SK-N-MC (cell line): Measurements from ENCODE around the gene SETD2.
"Not testable (repeated sequence)": the region's sequence is repeated elsewhere in the genome, so short reads cannot be mapped to it uniquely, and the experiment has no call there.

Source experiments
- DNase-seq: peaks from one replicate; pipeline ENCODE4 v3.0.0-alpha.2; 2011; ENCODE audit warnings: low read depth, low spot score
- H3K27ac ChIP-seq: fragments of 200-600 bp; sonication (generic); 2 replicates; pipeline ENCODE4 v1.5.1; 2016; ENCODE audit warnings: mixed run types
- H3K36me3 ChIP-seq: fragments of 200-600 bp; sonication (generic); 2 replicates; pipeline ENCODE4 v1.6.1; 2017; ENCODE audit warnings: antibody characterized with exemption, low read length, mixed read lengths; ENCODE audit not compliant: insufficient read depth
- H3K4me3 ChIP-seq: fragments of 200-600 bp; sonication (generic); 2 replicates; pipeline ENCODE4 v1.5.1; 2016
- H3K9ac ChIP-seq: fragments of 200-600 bp; sonication (generic); 2 replicates; pipeline ENCODE4 v1.8.0; 2017; ENCODE audit warnings: mixed run types, mixed read lengths; ENCODE audit not compliant: insufficient read length
- H3K9me3 ChIP-seq: fragments of 200-600 bp; sonication (generic); 2 replicates; pipeline ENCODE4 v1.6.1; 2017; ENCODE audit warnings: low read depth, mild to moderate bottlenecking, antibody characterized with exemption, low read length, moderate library complexity, mixed read lengths
- EZH2 ChIP-seq: fragments of 200-600 bp; sonication (generic); IDR thresholded peaks from one replicate; pipeline ENCODE4 v1.6.1; 2017; ENCODE audit warnings: antibody characterized with exemption
- FOXP2 ChIP-seq: optimal IDR thresholded peaks from 2 replicates; pipeline ENCODE3; 2011; ENCODE audit warnings: mild to moderate bottlenecking, moderate library complexity; ENCODE audit not compliant: insufficient read depth; ENCODE audit errors: extremely low read length, control extremely low read depth
- POLR2AphosphoS5 ChIP-seq: IDR thresholded peaks from 2 replicates; pipeline ENCODE4 v1.6.1; 2012; ENCODE audit warnings: mild to moderate bottlenecking, low read depth, low read length, borderline replicate concordance

The SETD2 gene, protein sequence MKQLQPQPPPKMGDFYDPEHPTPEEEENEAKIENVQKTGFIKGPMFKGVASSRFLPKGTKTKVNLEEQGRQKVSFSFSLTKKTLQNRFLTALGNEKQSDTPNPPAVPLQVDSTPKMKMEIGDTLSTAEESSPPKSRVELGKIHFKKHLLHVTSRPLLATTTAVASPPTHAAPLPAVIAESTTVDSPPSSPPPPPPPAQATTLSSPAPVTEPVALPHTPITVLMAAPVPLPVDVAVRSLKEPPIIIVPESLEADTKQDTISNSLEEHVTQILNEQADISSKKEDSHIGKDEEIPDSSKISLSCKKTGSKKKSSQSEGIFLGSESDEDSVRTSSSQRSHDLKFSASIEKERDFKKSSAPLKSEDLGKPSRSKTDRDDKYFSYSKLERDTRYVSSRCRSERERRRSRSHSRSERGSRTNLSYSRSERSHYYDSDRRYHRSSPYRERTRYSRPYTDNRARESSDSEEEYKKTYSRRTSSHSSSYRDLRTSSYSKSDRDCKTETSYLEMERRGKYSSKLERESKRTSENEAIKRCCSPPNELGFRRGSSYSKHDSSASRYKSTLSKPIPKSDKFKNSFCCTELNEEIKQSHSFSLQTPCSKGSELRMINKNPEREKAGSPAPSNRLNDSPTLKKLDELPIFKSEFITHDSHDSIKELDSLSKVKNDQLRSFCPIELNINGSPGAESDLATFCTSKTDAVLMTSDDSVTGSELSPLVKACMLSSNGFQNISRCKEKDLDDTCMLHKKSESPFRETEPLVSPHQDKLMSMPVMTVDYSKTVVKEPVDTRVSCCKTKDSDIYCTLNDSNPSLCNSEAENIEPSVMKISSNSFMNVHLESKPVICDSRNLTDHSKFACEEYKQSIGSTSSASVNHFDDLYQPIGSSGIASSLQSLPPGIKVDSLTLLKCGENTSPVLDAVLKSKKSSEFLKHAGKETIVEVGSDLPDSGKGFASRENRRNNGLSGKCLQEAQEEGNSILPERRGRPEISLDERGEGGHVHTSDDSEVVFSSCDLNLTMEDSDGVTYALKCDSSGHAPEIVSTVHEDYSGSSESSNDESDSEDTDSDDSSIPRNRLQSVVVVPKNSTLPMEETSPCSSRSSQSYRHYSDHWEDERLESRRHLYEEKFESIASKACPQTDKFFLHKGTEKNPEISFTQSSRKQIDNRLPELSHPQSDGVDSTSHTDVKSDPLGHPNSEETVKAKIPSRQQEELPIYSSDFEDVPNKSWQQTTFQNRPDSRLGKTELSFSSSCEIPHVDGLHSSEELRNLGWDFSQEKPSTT (N-terminal part only)

DNA sequence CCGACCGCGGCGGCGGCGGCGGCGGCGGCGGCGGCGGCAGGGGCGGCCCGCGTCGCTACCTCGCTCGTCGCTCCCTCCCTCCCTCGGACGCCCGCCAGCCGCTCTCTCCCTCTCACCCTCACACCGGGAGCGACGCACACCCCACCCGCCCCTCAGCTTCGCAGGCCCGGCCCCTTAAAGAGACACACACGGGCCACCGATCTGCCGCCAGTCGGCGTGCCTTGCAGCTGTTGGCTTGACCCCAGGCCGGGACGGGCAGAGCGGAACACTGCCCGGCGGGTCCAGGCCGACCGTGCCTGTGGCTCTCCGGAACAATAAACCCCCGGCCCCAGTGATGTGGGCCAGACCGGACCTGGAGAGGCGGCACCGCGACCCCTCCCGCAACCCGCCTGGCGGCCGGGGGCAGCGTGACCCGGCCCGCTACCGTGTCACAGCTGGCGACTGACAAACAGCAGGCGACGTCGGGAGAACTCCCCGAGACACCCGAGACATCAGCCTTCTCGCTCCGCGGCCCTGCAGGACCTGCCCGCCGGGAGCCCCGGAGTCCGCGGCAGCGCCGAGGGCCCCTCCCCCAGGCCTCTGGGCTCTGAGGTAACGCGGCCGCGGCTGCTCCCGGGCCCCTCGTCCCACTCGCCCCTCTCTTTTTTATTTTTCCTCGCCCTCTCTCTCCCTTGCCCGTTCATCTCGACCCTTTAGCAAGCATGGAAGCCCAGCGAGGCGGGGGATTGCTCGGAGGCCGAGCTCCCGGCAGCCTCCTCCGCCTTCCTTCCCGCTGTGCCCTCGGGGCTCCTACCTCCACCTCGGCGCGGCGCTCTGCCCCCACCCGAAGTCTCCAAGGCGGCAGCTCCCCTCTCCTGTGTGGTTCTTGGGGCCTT, at the start of gene SETD2:
SETD2 (minus strand) TSS at position 107 of the 875 bp plus-strand sequence. CDS start 189 bp downstream, outside the sequence.
- peak within 1 kb of the TSS; percentile 93 for H3K9ac ChIP-seq
- peak within 1 kb of the TSS; percentile 57; the same call in 1 of the 2 replicates for H3K27ac ChIP-seq
- no peak for DNase-seq
- H3K9me3 ChIP-seq = no peaks in the 10 kb centered on the region
- peak within 1 kb of the TSS; percentile 88 for H3K4me3 ChIP-seq
- no peaks in the 10 kb centered on the region for H3K36me3 ChIP-seq
- TF ChIP-seq POLR2AphosphoS5 (peak; percentile 59), FOXP2 (no peak)

DNA sequence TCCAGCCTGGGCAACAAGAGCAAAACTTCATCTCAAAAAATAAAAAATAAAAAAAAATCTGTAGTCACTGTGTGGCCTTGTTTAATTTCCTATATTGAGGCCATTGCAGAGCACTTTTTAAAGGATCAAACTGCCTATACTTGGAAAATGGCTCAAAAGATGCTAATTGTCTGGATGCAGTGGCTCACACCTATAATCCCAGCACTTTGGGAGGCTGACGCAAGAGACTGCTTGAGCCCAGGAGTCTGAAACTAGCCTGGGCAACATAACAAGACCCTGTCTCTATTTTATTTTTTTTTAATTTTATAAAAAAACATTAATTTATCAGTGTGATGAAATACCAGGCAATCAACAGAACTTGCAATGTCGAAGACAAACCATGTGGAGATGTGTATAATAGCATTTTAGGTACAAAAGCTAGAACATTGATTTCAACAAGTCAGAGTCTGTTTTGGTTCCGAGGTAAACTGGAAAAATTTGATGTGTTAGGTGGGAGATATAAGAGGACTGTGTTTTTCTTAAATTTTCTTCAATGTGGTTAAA, 47.0 kb upstream of the SETD2 start:
- H3K9me3 ChIP-seq = no peaks in the 10 kb centered on the region
- TF ChIP-seq POLR2AphosphoS5 = no peak
- TF ChIP-seq EZH2 = no peak
- TF ChIP-seq FOXP2 = no peak
- DNase-seq = no peak
- no peak overlapping the region for H3K9ac ChIP-seq
- no peaks in the 10 kb centered on the region for H3K36me3 ChIP-seq
- no peak overlapping the region for H3K27ac ChIP-seq
- no peak overlapping the region for H3K4me3 ChIP-seq

DNA sequence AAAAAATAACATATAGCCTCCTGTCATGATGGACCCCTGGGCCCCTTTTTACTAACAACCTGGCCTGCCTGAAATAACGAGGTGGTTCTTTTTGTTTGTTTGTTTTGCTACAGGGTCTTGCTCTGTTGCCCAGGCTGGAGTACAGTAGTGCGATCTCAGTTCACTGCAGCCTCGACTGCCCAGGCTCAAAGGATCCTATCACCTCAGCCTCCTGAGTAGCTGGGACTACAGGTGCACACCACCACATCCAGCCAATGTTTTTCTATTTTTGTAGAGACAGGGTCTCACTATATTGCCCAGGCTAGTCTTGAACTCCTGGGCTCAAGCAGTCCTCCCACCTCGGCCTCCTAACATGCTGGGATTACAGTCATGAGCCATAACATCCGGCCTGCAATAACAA, 42.1 kb upstream of the SETD2 start:
- H3K9ac ChIP-seq, H3K4me3 ChIP-seq, H3K36me3 ChIP-seq, H3K27ac ChIP-seq, H3K9me3 ChIP-seq, DNase-seq: not testable (repeated sequence)

DNA sequence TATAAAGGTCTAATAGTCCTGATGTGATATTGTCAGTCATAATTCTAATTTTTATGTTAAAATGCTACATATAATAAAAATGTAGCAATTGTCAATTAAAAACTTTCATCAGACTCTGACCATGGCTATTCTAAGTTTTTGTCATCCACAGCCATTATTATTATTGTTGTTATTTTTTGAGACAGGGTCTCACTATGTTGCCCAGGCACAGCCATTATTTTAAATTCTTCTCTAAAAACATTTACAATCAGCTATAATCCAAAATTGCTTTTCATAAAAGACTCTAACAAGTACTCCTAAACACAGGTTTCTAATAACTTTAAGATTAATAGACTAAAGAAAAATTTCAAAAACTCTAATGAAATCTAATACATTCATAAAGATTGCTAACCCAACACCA, 41.0 kb upstream of the SETD2 start:
- H3K4me3 ChIP-seq = no peak overlapping the region
- H3K36me3 ChIP-seq = no peaks in the 10 kb centered on the region
- DNase-seq = no peak
- no peak for TF ChIP-seq FOXP2
- no peak for TF ChIP-seq EZH2
- no peak for TF ChIP-seq POLR2AphosphoS5
- no peak overlapping the region for H3K9ac ChIP-seq
- no peaks in the 10 kb centered on the region for H3K9me3 ChIP-seq
- no peak overlapping the region for H3K27ac ChIP-seq

DNA sequence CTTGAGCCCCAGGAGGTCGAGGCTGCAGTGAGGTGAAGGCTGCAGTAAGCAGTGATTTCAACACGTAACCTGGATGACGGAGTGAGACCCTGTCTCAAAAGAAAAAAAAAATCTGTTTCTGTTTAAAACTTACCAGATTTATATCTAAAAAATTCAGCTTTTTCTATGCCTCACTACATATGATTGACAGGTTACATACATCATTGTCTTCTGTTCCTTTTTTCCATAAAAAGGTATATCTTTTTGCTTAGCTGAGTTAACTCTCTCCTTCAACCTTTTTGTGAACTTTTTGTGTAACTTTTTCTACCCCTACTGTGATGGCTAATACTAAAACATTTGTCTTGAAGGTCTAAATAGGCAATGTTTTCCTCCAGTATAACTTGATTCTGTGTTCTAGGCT, 38.6 kb upstream of the SETD2 start:
- no peaks in the 10 kb centered on the region for H3K9me3 ChIP-seq

DNA sequence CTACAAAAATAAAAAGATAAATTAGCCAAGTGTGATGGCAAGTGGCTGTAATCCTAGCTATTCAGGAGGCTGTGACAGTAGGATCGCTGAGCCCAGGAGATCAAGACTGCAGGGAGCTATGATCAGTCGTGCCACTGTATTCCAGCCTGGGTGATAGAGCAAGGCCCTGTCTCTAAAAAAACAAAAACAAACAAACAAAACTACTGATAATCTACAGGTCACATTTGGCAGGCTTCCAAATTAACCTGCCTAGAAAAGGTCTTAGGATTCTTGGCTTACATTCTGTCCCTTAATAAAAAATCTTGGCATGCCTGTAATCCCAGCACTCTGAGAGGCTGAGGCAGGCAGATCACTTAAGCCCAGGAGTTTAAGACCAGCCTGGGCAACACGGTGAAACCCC, 33.4 kb upstream of the SETD2 start:
- no peaks in the 10 kb centered on the region for H3K9me3 ChIP-seq
- H3K4me3 ChIP-seq = no peak overlapping the region
- no peak overlapping the region for H3K9ac ChIP-seq
- no peaks in the 10 kb centered on the region for H3K36me3 ChIP-seq
- DNase-seq = no peak
- H3K27ac ChIP-seq = no peak overlapping the region
- TF ChIP-seq EZH2 (no peak), POLR2AphosphoS5 (no peak), FOXP2 (no peak)

More for the DNA sequence above, 38.6 kb upstream of the SETD2 start:
- Histone ChIP-seq H3K9ac (no peak overlapping the region), H3K4me3 (no peak overlapping the region), H3K27ac (no peak overlapping the region), H3K36me3 (no peaks in the 10 kb centered on the region)
- DNase-seq = no peak
- TF ChIP-seq FOXP2 = no peak
- TF ChIP-seq POLR2AphosphoS5 = no peak
- TF ChIP-seq EZH2 = no peak

DNA sequence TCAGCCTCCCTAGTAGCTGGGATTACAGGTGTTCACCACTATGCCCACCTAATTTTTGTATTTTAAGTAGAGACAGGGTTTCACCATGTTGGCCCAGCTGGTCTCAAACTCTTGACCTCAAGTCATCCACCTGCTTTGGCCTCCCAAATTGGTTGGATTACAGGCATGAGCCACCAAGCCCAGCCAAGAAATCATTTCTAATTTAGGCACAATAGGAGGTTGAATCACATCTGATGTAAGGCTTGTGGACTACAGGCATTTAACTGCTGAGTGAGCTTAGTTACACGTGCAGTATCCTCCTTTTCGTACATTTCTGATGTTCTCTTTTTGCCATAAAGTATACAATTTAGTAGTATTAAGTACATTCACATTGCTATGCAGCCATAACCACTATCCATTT, 31.1 kb upstream of the SETD2 start:
- no peak overlapping the region for H3K9ac ChIP-seq
- no peak for DNase-seq
- no peaks in the 10 kb centered on the region for H3K36me3 ChIP-seq
- H3K4me3 ChIP-seq = no peak overlapping the region
- H3K27ac ChIP-seq = no peak overlapping the region
- TF ChIP-seq FOXP2 (no peak), POLR2AphosphoS5 (no peak), EZH2 (no peak)
- H3K9me3 ChIP-seq = no peaks in the 10 kb centered on the region
